ENCODE measurements around the gene PPP1R12C.
A peak's percentile ranks its signal among the peaks of the same experiment; 100 is the strongest.
"Not testable (repeated sequence)": the region's sequence is repeated elsewhere in the genome, so short reads cannot be mapped to it uniquely, and the experiment has no call there.

Gene PPP1R12C

GRCh38 chr19:55116859-55117662 lies at the start of gene PPP1R12C:
Gene PPP1R12C (minus strand): TSS chr19:55117637. CDS start chr19:55117543, 94 bp downstream.
- peak within 1 kb of the TSS in 20 of 21 experiments; percentile 62 to 89 (median 82) for H3K27ac ChIP-seq
- H3K4me3 ChIP-seq: peak within 1 kb of the TSS; percentile 67 to 90 (median 85)

GRCh38 chr19:55166530-55167268 lies 49.3 kb upstream of the PPP1R12C start, which contains the start of gene DNAAF3:
Gene DNAAF3 (minus strand): TSS chr19:55166613. CDS start chr19:55166413, 200 bp downstream.
- peak within 1 kb of the TSS; percentile 18 to 45 (median 40) for H3K4me3 ChIP-seq
- peak within 1 kb of the TSS in 2 of 21 experiments; percentile 38 to 49 for H3K27ac ChIP-seq

GRCh38 chr19:55165952-55166529 lies 48.6 kb upstream of the PPP1R12C start:
- no peak overlapping the region for H3K27ac ChIP-seq
- H3K4me3 ChIP-seq: peak overlapping the region; percentile 18 to 45 (median 40)

- no peak overlapping the region for H3K27ac ChIP-seq
Observed at GRCh38 chr19:55161571-55162322, 44.3 kb upstream of the PPP1R12C start.

GRCh38 chr19:55160986-55161365 lies 43.5 kb upstream of the PPP1R12C start:
- H3K4me3 ChIP-seq: no peak overlapping the region

More at GRCh38 chr19:55161571-55162322, 44.3 kb upstream of the PPP1R12C start:
- H3K4me3 ChIP-seq: no peak overlapping the region

GRCh38 chr19:55160128-55160985 lies 42.9 kb upstream of the PPP1R12C start:
- peak overlapping the region in 1 of 7 experiments; percentile 0 for H3K4me3 ChIP-seq

More at GRCh38 chr19:55160986-55161365, 43.5 kb upstream of the PPP1R12C start:
- no peak overlapping the region for H3K27ac ChIP-seq

GRCh38 chr19:55158848-55159749 lies 41.7 kb upstream of the PPP1R12C start:
- peak overlapping the region in 2 of 21 experiments; percentile 11 to 49 for H3K27ac ChIP-seq
- H3K4me3 ChIP-seq: peak overlapping the region in 1 of 7 experiments; percentile 7

More at GRCh38 chr19:55160128-55160985, 42.9 kb upstream of the PPP1R12C start:
- H3K27ac ChIP-seq: peak overlapping the region in 2 of 21 experiments; percentile 10 to 11

GRCh38 chr19:55158423-55158822 lies 41.0 kb upstream of the PPP1R12C start:
- Histone ChIP-seq H3K27ac (no peak overlapping the region), H3K4me3 (no peak overlapping the region)

- Histone ChIP-seq H3K4me3 (no peak within 1 kb of the TSS), H3K27ac (no peak within 1 kb of the TSS)
Observed at GRCh38 chr19:55157064-55157908, 39.8 kb upstream of the PPP1R12C start, which contains the start of gene TNNI3. Gene TNNI3 (minus strand): TSS chr19:55157732. CDS start chr19:55157589, 143 bp downstream.

- no peak overlapping the region for H3K27ac ChIP-seq
- H3K4me3 ChIP-seq: peak overlapping the region in 2 of 7 experiments; percentile 13 to 23
Observed at GRCh38 chr19:55156202-55157063, 39.0 kb upstream of the PPP1R12C start.

GRCh38 chr19:55155784-55156183 lies 38.3 kb upstream of the PPP1R12C start:
- H3K27ac ChIP-seq: not testable (repeated sequence)

GRCh38 chr19:55153652-55154264 lies 36.3 kb upstream of the PPP1R12C start:
- Histone ChIP-seq H3K4me3 (no peak overlapping the region), H3K27ac (no peak overlapping the region)

More at GRCh38 chr19:55155784-55156183, 38.3 kb upstream of the PPP1R12C start:
- peak overlapping the region in 2 of 7 experiments; percentile 13 to 23 for H3K4me3 ChIP-seq

GRCh38 chr19:55152017-55152416 lies 34.6 kb upstream of the PPP1R12C start:
- H3K27ac ChIP-seq: no peak overlapping the region
- no peak overlapping the region for H3K4me3 ChIP-seq

- Histone ChIP-seq H3K4me3 (no peak within 1 kb of the TSS), H3K27ac (no peak within 1 kb of the TSS)
Observed at GRCh38 chr19:55149078-55150003, 31.9 kb upstream of the PPP1R12C start, which contains the start of gene TNNT1. Gene TNNT1 (minus strand): TSS chr19:55149206. CDS start chr19:55147157, 2,049 bp downstream.

All from skin epidermis (tissue), 12 donors.